Ramos (cell line): ENCODE measurements around the gene UBE2F.

Experiments
- in situ Hi-C: fragments of 300-500 bp; cut with MboI; formaldehyde crosslinking; loops from one replicate; pipeline ENCODE4 v1.14.3; 2022; ENCODE audit warnings: low sequenced_read_pairs; ENCODE audit not compliant: unreplicated experiment

Gene UBE2F

GRCh38 chr2:238067939-238068338 is 101.1 kb downstream of the UBE2F start:
- in situ Hi-C loops: no loop called here

- in situ Hi-C loops: no loop called here
Measured at GRCh38 chr2:238069021-238069709, 102.4 kb downstream of the UBE2F start.

- in situ Hi-C loops: no loop called here
Measured at GRCh38 chr2:238069877-238070276, 103.1 kb downstream of the UBE2F start.

- in situ Hi-C loops: no loop called here
Measured at GRCh38 chr2:238075397-238075796, 108.6 kb downstream of the UBE2F start.

GRCh38 chr2:238077292-238077691 is 110.5 kb downstream of the UBE2F start:
- in situ Hi-C loops: no loop called here

- in situ Hi-C loops: no loop called here
Measured at GRCh38 chr2:238079874-238080327, 113.1 kb downstream of the UBE2F start.

- in situ Hi-C loops: no loop called here
Measured at GRCh38 chr2:238080518-238080917, 113.7 kb downstream of the UBE2F start.

- in situ Hi-C loops: no loop called here
Measured at GRCh38 chr2:238081150-238081549, 114.3 kb downstream of the UBE2F start.

GRCh38 chr2:238081561-238081960 is 114.7 kb downstream of the UBE2F start:
- in situ Hi-C loops: no loop called here

GRCh38 chr2:238082151-238082550 is 115.3 kb downstream of the UBE2F start:
- in situ Hi-C loops: no loop called here

- in situ Hi-C loops: no loop called here
Measured at GRCh38 chr2:238082827-238083226, 116.0 kb downstream of the UBE2F start.

- in situ Hi-C loops: no loop called here
Measured at GRCh38 chr2:238083919-238084318, 117.1 kb downstream of the UBE2F start.

GRCh38 chr2:238084761-238085160 is 117.9 kb downstream of the UBE2F start:
- in situ Hi-C loops: no loop called here

GRCh38 chr2:238085899-238086298 is 119.1 kb downstream of the UBE2F start:
- in situ Hi-C loops: no loop called here

- in situ Hi-C loops: no loop called here
Measured at GRCh38 chr2:238087211-238087610, 120.4 kb downstream of the UBE2F start.

- in situ Hi-C loops: no loop called here
Measured at GRCh38 chr2:238090887-238091286, 124.1 kb downstream of the UBE2F start.

GRCh38 chr2:238091436-238092060 is 124.7 kb downstream of the UBE2F start:
- in situ Hi-C loops: no loop called here
